Measurements from ENCODE around the gene ZMYM1.
"Not testable (repeated sequence)": the region's sequence is repeated elsewhere in the genome, so short reads cannot be mapped to it uniquely, and the experiment has no call there.

The ZMYM1 gene

DNA sequence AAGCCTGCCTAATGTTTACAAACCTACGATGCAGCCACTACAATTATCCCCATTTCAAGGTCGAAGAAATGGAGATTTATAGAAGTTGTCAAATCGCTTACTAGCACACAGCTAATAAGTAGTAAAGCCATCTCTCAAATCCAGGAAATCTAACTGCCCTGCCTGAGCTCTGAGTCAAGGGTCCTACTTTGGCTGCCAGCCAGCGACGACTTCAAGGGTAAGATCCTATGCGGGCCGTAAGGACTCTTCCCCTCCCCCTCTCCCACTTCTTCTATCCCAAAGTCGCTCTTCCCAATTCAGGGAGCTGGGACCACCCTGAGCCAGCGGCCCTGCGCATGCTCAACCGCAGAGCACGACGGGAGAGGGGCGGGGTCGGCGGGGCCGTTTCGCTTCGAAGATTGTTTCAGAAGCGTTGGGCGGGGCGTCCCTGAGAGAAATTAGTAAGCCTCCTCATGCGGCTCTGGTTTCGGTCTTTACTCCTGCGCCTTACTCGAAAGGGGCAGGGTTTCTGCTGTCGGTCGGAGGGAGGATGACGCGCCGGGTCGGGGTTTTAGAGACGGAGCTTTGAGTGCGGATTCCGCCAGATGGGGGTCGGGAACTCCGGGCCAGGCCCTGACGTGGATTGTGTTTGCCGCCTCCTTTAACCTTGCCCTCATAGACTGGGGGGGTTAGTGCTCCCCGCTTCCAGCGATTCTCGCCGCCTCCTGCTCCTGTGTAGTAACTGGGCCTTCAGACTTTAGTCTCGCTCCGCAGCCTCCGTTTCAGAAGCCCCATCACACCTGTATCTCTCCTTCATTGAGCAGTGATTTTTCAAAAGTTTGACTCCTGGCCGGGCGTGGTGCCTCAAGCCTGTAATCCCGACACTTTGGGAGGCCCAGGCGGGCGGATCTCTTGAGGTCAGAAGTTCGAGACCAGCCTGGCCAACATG is at the start of gene ZMYM1:
Gene ZMYM1, plus strand, starts transcription at position 383 of the 928 bp plus-strand sequence. CDS start 14,603 bp downstream, outside the sequence.
- DNase-seq (ENCODE audit: low spot score) = peak; percentile 80

DNA sequence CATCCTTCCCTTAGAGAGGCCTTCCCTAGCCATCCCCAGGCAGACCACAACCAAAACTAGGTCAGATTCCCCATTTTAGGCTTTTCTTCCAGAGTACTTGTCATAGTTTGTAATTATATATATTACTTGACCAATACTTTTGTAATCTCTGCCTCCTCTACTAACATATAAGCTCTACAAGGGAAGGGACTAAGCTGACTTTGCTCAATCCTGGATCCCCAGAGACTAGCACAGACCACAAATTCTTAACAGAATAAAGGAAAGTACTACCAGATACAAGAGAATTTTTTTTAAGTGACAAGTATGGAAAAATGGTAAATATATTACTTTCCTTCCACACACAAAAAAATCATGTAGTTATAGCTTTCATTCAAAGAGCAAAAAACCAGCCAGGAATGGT is 49.4 kb upstream of the ZMYM1 start:
- DNase-seq (ENCODE audit: low spot score) = no peak

DNA sequence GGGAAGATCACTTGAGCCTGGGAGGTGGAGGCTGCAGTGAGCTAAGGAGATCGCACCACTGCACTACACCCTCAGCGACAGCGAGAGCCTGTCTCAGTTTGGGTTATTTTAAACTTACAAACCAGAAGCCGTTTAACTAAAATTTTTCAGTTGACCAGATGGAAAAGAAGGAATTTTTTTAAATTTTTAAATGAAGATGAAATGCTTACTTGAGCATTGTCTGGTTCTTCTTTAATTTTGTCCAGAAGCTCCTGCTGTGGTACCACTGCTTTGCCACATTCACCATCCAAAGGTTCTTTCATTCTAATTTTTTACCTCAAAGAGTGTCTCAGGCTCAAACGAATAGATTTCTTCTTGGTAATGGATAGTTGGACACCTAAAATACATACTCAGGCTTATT is 48.8 kb upstream of the ZMYM1 start:
- DNase-seq (ENCODE audit: low spot score) = no peak

DNA sequence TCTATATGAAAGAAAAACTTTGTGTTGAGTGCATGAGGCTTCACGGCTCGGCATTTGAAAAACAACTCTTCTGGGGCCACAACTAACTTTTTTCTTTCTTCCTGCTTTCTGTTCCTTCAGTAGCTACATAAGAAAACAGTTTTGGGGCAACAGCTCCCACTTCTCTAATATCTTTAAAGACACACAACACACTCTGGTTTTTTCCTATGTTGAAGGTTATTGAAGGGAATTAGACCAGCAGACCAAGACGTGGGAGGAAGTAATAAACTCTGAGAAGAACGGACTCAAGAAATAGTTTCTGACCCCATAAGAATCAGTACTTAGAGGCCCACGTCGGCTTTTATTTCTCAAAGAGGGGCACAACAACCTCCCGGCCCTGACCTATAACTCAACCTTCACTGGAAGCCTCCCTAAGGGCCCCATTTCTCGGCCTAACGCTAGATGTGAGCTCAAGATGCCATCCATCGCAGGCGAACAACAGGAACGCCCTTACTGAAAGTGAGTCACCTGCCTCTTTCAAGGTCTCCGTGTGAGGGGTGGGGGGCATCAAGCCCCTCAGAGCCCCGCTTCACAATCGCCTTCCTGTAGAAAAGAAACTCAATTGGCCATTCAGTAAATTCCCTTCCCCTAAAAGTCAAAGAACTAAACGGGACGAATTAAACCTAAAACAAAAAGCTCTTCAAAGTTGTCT is 48.3 kb upstream of the ZMYM1 start:
- peak; percentile 13 for DNase-seq (ENCODE audit: low spot score)

DNA sequence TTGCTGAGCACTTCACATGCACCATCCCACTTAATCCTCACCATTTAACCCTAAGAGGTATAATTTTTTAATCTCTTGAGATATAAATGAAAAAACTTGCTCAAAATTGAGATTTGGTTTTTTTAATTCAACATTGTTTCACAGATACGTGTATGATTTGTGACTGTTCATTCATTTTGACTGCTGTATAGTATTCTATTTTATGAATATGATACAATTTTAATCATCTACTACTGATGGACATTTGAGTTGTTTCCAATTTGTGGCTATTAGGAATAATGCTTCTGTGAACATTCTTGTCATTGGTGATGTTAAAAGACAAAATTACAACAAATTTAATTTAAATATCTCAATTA is 46.8 kb upstream of the ZMYM1 start:
- no peak for DNase-seq (ENCODE audit: low spot score)

DNA sequence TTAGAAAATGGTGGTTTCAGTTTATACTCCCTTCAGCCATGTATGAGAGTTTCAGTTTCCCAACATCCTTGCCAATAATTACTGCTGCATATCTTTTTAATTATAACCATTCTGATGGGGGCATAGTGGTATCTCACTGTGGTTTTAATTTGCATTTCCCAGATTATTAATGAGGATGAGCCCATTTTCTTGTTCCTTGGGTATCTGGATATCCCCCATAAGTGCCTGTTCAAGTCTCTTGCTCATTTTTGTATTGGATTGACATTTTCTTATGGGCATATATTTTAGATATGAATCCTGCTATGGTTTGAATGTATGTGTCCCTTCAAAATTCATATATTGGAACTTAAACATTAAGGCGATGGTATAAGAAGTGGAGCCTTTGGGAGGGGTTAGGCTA is 45.8 kb upstream of the ZMYM1 start:
- DNase-seq (ENCODE audit: low spot score) = no peak

DNA sequence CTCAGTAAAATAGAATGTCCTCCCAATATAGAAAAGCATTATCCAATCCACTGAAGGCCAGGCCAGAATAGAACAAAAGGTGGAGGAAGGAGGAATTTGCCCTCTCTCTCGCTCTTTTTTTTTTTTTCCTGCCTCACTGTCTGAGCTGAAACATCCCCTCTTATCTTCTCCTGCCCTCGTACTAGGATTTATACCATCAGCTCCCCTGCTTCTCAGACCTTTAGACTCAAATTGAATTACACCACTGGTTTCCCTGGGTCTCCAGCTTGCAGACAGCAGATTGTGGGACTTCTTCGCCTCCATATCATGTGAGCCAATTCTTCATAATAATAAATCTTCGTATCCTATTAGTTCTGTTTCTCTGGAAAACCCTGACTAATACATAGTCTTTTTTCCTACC is 42.6 kb upstream of the ZMYM1 start:
- DNase-seq (ENCODE audit: low spot score) = no peak

DNA sequence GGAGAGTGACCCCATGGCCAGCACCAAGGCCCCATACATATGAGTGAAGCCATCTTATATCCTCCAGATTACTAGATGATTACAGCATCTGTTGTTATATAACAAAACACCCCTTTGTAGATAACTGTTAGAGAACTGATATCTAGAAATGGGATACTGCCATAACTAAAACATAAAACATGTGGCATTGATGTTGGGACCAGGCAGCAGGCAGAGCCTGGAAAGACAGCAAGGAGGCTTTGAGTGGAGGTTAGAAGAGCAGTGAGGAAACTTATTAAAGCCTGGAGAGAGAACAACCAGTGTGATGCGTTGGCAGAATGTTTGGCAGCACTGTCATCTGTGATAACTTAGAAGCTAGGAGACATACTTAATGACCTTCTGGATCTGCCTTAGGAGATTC is 42.0 kb upstream of the ZMYM1 start:
- DNase-seq (ENCODE audit: low spot score) = no peak

DNA sequence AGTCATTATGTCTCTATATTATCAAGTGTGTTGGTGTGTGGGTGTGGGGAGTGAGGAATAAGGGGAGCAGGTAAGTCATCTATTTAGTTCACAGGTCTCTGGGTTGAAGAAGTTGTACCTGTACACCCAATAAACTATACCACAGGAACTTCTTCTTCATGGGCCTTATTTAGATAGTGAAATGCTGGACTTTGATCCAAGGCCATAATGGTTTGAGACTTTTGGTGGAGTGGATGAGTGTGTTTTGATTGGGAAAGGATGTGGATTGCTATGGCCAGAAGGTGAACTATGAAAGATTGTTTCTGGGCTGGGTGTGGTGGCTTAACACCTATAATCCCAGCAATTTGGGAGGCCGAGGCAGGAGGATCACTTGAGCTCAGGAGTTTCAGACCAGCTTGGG is 40.5 kb upstream of the ZMYM1 start:
- DNase-seq (ENCODE audit: low spot score) = no peak

DNA sequence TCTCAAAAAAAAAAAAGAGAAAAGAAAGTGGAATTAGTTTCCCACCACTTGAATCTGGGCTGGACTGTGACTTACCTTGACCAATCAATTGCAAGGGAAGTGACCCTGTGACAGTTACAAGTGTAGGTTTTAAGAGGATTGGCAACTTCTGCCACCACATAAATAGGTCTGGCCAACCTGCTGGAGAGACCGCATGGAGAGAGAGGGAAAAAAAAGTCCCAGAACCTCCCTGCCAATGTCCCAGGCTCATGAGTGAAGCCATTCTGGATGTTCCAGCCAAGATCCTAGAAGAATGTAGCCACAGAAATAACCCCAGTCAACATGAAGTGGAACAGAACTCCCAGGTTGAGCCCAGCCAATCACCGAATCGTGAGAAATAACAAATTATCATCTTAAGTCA is 35.7 kb upstream of the ZMYM1 start:
- DNase-seq (ENCODE audit: low spot score) = no peak

DNA sequence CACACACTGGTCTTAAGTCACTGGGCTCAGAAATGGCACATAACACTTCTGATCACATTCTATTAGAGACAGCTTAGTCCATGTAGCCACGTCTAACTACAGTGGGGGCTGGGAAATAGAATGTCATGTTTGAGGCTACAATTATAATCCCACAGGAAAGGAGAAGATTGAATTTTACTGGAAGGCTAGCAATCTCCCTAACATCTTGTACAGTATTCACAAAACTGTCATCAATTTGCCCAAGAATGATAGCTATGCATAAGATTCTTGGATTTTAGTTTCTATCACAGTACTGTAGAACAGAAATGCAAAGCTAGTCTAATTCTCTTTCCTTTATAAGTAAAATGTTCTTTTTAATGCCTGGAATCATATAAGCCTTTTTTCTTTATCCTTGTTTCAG is 34.8 kb upstream of the ZMYM1 start:
- no peak for DNase-seq (ENCODE audit: low spot score)

DNA sequence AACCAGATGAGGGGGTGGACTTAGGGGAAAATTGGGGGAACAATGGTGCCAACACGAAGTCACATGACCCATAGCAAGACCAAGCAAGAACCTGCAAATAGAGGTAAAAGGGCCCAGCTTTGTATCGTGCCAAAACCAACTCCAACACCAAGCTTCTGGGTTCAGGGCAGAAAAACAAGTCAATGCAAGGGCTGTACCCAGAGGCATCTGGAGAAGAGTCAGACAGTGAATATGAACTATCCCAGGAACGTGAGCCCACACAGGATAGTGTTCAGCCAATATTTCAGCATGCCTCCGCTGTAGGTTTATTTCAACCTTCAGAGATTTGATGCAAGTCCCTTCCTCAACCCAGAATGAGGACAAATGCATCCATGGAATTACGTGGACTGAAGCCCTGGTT is 32.5 kb upstream of the ZMYM1 start:
- DNase-seq (ENCODE audit: low spot score) = no peak

DNA sequence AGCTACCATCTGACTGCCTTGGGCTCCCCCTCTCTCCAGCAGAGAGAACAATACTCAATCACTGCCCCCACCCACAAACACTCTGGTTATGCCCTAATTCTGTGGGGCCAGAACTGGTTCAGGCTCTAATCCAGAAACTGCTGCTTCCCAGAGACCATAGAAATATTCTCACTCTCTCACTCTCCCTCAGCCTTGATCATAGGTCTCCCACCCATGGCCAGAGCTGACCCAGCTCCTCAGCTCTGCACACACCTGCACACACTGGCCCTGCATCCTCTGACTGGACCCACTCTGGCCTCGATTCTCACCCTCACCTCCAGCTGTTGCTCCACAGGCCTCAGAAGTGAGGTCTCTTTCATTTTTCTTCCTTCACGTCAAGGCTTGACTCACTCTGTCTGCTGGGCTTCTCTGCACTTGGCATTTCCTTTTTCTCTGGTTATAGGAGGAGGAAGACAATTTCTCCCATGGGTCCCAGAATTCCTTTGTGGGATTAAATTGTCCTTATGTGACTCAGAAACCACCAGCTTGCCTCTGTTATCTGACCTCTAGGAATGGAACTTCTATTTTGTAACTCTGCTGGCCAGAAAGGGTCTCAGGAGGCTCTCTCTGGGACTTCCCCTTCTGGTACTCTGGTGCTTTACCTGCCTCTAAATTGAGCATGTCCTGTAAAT is 31.9 kb upstream of the ZMYM1 start:
- DNase-seq (ENCODE audit: low spot score) = no peak

DNA sequence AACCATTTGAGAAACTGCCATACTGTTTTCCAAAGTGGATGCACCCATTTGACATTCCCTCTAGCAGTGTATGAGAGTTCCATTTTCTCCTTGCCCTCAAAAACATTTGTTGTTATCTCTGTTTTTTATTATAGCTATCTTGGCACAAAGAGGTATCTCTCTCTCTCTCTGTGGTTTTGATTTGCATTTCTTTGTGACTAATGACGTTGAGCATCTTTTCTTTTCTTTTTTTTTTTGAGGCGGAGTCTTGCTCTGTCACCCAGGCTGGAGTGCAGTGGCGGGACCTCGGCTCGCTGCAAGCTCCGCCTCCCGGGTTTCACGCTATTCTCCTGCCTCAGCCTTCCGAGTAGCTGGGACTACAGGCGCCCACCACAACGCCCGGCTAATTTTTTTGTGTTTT is 30.1 kb upstream of the ZMYM1 start:
- no peak for DNase-seq (ENCODE audit: low spot score)

DNA sequence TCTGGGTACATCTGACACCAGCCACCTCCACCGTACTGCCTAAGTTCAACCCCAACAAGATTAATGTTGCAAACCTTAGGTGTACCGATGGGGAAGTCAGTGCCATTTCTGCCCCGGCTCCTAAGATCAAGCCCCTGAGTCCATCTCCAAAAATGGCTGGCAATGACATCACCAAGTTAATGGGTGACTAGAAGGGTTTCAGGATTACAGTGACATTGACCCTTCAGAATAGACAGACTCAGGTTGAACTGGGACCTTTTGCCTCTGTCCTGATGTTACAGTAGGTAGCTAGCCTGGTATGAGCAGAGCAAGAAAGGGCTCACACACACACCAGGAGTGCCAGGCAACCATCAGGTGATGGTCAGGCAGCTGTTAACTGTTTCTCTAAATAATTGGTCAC is 25.8 kb upstream of the ZMYM1 start:
- no peak for DNase-seq (ENCODE audit: low spot score)

DNA sequence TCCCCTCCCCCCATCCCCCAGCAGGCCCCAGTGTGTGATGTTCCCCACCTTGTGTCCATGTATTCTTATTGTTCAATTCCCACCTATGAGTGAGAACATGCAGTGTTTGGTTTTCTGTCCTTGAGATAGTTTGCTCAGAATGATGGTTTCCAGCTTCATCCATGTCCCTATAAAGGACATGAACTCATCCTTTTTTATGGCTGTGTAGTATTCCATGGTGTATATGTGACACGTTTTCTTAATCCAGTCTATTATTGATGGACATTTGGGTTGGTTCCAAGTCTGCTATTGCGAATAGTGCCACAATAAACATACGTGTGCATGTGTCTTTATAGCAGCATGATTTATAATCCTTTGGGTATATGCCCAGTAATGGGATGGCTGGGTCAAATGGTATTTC is 24.9 kb upstream of the ZMYM1 start:
- DNase-seq (ENCODE audit: low spot score) = not testable (repeated sequence)

DNA sequence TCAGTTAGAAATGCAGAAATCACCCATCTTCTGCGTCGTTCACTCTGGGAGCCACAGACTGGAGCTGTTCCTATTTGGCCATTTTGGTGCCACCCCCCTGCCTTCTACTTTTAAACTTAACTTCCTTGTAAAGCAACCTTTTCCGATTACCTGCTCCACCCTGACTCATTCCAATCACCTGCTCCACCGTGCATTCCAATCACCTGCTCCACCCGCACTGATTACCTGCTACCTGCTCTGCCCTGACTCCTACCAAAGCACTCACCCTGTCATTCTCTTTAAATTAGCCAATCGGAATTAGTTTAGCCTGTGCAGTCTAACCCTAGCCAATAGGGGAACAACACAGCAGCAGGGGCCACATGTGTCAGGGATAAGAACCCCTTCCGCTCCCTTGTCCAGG is 20.9 kb upstream of the ZMYM1 start:
- DNase-seq (ENCODE audit: low spot score) = not testable (repeated sequence)

DNA sequence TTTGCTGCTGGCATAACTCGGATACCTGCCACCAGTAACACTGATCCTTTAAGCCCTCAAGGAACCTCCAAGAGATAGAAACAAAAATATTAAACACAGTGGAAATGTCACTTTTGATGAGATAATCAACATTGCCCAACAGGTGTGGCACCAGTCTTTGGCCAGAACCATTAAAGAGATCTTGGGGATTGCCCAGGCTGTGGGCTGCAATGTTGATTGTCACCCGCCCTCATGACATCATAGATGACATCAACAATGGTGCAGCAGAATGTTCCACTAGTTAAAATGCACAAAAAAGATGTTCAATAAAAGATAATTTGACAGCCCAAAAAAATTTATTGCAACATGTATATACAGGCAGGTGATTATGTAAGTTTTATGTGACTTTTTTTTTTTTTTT is 20.2 kb upstream of the ZMYM1 start:
- DNase-seq (ENCODE audit: low spot score) = no peak

DNA sequence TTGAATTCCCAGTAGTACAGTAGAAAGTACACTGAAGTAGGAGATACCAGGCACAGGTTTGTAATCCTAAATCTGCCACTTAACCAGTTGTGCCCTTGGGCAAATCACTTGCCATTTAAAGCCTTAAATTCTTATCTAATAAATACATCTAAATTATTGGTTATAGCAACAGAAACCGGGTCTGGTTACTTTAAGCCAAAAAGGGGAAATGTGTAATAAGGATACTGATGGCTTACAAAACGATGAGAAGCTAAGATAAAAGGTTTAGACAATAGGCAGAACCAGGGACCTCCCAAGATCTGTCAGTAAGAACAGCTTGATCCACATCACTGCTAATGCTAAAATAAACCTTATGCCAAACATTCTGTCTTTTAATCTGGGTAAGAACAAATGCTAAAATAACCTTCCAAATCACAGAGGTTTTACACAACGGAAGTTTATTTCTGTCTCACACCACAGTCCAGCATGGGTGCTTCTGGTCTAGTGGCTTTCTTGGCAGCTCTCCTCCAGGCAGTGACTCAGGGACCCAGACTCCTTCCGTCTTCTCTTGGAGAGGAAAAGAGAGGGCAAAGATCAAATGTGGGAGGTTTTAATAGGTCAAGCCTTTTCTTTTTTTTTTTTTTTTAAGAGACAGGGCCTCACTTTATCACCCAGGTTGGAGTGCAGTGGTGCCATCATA is 16.5 kb upstream of the ZMYM1 start:
- no peak for DNase-seq (ENCODE audit: low spot score)

DNA sequence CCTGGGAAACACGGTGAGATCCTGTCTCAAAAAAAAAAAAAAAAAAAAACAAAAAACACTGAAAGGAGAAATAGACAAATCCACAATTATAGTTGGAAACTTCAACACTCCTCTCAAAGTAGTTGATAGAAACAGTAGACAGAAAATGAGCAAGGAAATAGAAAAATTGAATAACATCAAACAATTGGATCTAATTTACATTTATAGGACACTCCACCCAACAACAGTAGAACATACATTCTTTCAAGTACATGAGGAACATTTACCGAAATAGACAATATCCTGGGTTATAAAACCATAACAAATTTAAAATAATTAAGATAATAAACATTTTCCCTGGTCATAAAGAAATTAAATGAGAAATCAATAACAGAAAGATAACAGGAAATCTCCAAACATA is 14.9 kb upstream of the ZMYM1 start:
- no peak for DNase-seq (ENCODE audit: low spot score)

DNA sequence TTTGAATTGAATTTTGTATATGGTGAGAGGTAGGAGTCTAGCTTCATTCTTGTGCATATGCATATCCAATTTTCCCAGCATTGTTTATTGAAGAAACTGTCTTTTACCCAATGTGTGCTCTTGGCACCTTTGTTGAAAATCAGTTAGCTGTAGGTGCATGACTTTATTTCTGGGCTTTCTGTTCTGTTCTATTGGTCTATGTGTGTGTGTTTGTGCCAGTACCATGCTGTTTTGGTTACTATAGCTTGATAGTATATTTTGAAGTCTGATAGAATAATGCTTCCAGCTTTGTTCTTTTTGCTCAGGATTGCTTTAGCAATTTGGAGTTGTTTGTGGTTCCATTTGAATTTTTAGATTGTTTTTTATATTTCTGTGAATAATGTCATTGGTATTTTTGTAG is 9.4 kb upstream of the ZMYM1 start:
- DNase-seq (ENCODE audit: low spot score) = no peak

DNA sequence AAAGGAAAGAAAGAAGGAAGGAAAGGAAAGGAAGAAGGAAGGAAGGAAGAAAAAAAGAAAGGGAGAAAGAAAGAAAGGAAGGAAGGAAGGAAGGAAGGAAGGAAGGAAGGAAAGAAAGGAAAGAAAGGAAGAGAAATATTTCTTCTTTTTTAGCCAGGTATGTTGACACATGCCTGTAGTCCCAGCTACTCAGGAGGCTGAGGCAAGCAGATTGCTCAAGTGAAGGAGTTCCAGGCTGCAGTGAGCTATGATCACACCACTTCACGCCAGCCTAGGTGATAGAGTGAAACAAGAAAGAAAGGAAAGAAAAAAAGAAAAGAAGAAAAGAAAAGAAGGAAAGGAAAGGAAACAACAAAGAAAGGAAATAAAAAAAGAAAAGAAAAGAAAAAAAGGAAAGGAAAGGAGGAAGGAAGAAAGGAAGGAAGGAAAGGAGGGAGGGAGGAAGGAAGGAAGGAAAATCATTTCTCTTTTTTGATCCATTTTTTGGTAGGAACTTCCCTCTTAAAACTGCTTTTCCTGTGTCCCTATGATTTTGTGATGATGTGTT is 5.8 kb upstream of the ZMYM1 start:
- DNase-seq (ENCODE audit: low spot score) = no peak
